DND-41 (cell line): ENCODE measurements around the gene SLC18A2.

ENCODE experiments used
- EZH2 ChIP-seq: IDR thresholded peaks from 3 replicates; pipeline ENCODE4 v1.6.1; 2012; ENCODE audit warnings: borderline replicate concordance, low read depth, mild to moderate bottlenecking, moderate library complexity, low read length, inconsistent platforms; ENCODE audit not compliant: severe bottlenecking
- TF ChIP-seq, protein P1 (sequence below): IDR thresholded peaks from 2 replicates; pipeline ENCODE4 v1.5.1; 2012; ENCODE audit warnings: borderline replicate concordance, low read length, moderate library complexity, mild to moderate bottlenecking; ENCODE audit not compliant: poor library complexity, severe bottlenecking; ENCODE audit errors: extremely low read depth

DNA sequence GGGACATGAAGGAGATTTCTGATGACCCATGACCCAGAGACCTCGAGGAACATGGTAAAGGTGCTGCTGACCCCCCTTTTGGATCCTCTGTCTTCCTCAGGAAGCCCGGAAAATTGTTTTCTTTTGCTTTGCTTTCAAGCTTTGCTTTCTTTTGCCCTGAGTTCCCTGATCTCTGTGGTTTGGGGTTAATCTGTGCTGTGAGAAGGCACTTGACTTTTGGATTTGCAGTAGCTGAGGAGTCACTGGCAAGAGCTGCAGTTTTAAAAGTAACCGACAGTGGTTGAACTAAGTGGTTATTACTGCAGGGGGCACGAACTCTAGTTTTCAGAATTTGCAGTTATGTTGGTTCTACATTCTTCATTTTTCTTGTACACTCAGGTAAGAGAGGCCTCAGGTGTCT, 81.3 kb downstream of the SLC18A2 start:
- TF ChIP-seq, protein P1, sequence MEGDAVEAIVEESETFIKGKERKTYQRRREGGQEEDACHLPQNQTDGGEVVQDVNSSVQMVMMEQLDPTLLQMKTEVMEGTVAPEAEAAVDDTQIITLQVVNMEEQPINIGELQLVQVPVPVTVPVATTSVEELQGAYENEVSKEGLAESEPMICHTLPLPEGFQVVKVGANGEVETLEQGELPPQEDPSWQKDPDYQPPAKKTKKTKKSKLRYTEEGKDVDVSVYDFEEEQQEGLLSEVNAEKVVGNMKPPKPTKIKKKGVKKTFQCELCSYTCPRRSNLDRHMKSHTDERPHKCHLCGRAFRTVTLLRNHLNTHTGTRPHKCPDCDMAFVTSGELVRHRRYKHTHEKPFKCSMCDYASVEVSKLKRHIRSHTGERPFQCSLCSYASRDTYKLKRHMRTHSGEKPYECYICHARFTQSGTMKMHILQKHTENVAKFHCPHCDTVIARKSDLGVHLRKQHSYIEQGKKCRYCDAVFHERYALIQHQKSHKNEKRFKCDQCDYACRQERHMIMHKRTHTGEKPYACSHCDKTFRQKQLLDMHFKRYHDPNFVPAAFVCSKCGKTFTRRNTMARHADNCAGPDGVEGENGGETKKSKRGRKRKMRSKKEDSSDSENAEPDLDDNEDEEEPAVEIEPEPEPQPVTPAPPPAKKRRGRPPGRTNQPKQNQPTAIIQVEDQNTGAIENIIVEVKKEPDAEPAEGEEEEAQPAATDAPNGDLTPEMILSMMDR, result no peak
- TF ChIP-seq EZH2, result no peak
